ENCODE results near the gene KIF6.
"Not testable (repeated sequence)": the region's sequence is repeated elsewhere in the genome, so short reads cannot be mapped to it uniquely, and the experiment has no call there.

DNA sequence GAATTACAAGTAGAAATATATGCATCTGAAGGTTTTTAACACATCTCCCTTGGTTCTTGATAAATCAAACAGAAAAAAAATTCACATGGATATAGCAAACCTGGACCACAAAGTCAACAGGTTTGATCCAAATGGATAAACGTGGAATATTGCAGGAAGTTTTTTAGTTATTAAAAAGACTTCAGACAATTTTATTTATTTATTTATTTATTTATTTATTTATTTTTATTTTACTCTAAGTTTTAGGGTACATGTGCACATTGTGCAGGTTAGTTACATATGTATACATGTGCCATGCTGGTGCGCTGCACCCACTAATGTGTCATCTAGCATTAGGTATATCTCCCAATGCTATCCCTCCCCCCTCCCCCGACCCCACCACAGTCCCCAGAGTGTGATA, 47.9 kb downstream of the KIF6 start:
- TF ChIP-seq, protein P1, sequence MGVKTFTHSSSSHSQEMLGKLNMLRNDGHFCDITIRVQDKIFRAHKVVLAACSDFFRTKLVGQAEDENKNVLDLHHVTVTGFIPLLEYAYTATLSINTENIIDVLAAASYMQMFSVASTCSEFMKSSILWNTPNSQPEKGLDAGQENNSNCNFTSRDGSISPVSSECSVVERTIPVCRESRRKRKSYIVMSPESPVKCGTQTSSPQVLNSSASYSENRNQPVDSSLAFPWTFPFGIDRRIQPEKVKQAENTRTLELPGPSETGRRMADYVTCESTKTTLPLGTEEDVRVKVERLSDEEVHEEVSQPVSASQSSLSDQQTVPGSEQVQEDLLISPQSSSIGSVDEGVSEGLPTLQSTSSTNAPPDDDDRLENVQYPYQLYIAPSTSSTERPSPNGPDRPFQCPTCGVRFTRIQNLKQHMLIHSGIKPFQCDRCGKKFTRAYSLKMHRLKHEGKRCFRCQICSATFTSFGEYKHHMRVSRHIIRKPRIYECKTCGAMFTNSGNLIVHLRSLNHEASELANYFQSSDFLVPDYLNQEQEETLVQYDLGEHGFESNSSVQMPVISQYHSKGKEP (tag by site-specific recombination; IDR thresholded peaks at IDR 0.05): not testable (repeated sequence)
- TF ChIP-seq, protein P2, sequence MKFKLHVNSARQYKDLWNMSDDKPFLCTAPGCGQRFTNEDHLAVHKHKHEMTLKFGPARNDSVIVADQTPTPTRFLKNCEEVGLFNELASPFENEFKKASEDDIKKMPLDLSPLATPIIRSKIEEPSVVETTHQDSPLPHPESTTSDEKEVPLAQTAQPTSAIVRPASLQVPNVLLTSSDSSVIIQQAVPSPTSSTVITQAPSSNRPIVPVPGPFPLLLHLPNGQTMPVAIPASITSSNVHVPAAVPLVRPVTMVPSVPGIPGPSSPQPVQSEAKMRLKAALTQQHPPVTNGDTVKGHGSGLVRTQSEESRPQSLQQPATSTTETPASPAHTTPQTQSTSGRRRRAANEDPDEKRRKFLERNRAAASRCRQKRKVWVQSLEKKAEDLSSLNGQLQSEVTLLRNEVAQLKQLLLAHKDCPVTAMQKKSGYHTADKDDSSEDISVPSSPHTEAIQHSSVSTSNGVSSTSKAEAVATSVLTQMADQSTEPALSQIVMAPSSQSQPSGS (tag by site-specific recombination; IDR thresholded peaks at IDR 0.05; ENCODE audit: low read depth): not testable (repeated sequence)
- TF ChIP-seq, protein P3, sequence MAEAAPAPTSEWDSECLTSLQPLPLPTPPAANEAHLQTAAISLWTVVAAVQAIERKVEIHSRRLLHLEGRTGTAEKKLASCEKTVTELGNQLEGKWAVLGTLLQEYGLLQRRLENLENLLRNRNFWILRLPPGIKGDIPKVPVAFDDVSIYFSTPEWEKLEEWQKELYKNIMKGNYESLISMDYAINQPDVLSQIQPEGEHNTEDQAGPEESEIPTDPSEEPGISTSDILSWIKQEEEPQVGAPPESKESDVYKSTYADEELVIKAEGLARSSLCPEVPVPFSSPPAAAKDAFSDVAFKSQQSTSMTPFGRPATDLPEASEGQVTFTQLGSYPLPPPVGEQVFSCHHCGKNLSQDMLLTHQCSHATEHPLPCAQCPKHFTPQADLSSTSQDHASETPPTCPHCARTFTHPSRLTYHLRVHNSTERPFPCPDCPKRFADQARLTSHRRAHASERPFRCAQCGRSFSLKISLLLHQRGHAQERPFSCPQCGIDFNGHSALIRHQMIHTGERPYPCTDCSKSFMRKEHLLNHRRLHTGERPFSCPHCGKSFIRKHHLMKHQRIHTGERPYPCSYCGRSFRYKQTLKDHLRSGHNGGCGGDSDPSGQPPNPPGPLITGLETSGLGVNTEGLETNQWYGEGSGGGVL (tag by site-specific recombination; IDR thresholded peaks at IDR 0.05): not testable (repeated sequence)
- not testable (repeated sequence) for TF ChIP-seq ZNF175 (tag by site-specific recombination; IDR thresholded peaks at IDR 0.05)
